Tibial nerve (tissue), 3 donors: ENCODE measurements around the gene TOR1A.

Source experiments
- POLR2A ChIP-seq, 2 donors: fragments of 450-650 bp; IDR thresholded peaks; one replicate each; pipeline ENCODE4 v1.6.1; 2017; ENCODE audit warnings: antibody characterized with exemption in 2 of 2, mild to moderate bottlenecking in 2 of 2, moderate library complexity in 2 of 2
- TF ChIP-seq, protein P1 (sequence below), 5 experiments: fragments of 200-600 bp in 3 of 5; fragments of 450-650 bp in 2 of 5; sonication (generic) in 3 of 5; IDR thresholded peaks; one replicate each; pipeline ENCODE4 v1.5.1; 2016 to 2019; ENCODE audit warnings: antibody characterized with exemption in 5 of 5, mild to moderate bottlenecking in 3 of 5, moderate library complexity in 2 of 5

DNA sequence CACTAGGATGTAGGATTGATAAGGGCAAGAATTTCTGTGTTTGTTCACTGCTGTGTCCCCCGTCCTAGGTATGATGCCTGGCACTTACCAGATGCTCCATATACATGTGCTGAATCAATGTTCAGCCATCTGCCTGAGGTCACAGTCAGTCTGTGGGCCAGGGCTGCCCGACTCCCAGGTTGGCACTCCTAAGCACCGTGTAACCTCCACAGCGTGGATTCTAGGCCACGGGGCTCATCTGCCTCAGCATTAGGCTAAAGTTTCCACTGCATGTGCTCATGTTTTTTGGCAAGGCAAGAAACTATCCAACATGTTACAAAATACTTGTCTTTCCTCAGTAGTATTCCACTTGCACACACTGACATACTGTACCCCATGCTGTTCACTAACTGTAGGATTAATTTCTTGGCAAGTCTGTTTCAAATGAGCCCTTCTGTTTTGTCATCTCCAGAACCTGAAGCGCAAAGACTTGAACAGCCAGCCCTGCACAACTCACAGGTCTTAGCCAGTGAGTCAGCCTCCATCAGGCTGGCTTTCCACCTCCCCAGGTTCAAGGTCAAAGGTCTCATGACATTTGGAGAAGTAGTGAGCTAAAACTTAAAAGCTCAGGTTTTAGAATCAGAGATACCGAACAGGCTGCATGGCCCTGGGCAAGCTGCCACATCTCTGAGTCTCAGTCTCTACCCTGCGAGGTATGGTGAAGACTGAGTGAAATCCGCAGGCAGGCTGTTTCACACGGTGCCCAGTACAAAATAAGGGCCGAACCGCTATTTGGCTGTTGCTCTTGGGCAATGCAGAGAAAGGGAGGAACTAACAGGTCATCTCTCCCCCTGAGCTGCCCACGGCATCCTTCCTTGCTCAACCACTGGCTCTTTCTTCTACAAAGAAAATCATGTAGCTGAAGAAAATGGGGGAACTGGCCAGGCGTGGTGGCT is 7.2 kb downstream of the TOR1A start:
- TF ChIP-seq, protein P1, sequence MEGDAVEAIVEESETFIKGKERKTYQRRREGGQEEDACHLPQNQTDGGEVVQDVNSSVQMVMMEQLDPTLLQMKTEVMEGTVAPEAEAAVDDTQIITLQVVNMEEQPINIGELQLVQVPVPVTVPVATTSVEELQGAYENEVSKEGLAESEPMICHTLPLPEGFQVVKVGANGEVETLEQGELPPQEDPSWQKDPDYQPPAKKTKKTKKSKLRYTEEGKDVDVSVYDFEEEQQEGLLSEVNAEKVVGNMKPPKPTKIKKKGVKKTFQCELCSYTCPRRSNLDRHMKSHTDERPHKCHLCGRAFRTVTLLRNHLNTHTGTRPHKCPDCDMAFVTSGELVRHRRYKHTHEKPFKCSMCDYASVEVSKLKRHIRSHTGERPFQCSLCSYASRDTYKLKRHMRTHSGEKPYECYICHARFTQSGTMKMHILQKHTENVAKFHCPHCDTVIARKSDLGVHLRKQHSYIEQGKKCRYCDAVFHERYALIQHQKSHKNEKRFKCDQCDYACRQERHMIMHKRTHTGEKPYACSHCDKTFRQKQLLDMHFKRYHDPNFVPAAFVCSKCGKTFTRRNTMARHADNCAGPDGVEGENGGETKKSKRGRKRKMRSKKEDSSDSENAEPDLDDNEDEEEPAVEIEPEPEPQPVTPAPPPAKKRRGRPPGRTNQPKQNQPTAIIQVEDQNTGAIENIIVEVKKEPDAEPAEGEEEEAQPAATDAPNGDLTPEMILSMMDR (IDR thresholded peaks at IDR 0.05), result no peak
- no peak for TF ChIP-seq POLR2A (IDR thresholded peaks at IDR 0.05)
